IPS DF 4.7 (cell line): ENCODE data around the gene BAG1.
A peak's percentile ranks its signal among the peaks of the same experiment; 100 is the strongest.

Source experiments
- DNase-seq: peaks from one replicate; pipeline ENCODE4 v3.0.0-alpha.2; 2013; ENCODE audit warnings: low spot score; ENCODE audit errors: extremely low read depth

BAG1 gene

GRCh38 chr9:33264473-33265177, at the start of gene BAG1, which contains the start of gene CHMP5:
Gene BAG1, minus strand, starts transcription at chr9:33264708.
Gene CHMP5, plus strand, starts transcription at chr9:33265049. Its CDS starts 30 bp downstream, at chr9:33265079.
- DNase-seq, result peak; percentile 88

- no peak for DNase-seq
Measured at GRCh38 chr9:33311953-33312352, 47.4 kb upstream of the BAG1 start.

DNA sequence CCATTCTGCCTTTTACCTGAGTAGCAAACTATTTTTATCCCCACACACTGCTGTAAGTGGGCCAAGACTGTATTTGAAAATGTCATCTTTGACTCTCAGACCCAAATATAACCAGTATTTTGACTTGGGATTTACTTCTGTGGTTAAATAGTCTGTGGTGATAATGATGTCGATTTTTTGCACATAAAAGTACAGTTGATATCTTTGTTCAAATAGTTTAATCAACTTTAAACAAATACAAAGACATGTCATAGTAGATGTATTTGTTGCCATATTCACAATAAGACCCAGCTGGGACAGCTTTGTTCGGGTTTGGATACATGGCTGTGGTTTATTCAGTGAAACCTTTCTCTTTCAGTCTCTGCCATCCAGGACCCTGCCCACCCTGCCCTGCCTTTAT, 46.2 kb upstream of the BAG1 start:
- no peak for DNase-seq

DNA sequence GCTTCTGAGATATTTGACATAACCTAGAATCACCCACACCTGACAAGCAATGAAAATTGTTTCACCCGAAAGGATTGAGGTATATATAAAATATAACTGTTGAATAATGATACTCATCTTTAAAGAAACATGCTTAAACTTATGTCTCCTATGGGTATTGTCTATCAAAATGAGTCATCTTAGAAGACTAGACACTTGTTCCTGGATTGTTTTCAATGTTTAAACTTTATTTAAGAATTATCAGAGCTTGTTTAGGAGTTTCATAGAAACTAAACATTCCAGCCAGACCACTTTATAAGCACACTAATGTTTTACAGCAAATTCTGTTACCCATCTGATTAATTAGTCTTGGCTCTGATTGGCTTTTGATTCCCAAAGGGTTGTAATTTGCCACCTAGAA, 45.4 kb upstream of the BAG1 start:
- no peak for DNase-seq

DNA sequence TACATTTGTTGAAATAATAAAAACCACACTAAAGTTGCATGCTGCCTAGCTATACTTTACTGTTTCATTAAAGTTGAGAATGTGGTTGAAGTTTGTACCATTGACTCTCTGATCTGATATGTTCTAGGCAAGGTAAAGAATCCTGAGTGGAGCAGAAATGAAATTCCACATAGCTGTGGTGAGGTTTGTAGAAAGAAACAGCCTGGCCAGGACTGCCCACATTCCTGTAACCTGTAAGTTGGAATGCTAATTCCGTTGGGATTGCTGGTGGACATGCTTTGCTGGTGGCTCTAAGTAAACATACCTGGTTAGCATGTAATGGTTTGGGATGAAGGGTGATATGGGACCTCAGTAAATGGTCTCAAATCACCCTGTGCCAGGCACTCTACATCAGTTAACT, 42.6 kb upstream of the BAG1 start:
- no peak for DNase-seq

DNA sequence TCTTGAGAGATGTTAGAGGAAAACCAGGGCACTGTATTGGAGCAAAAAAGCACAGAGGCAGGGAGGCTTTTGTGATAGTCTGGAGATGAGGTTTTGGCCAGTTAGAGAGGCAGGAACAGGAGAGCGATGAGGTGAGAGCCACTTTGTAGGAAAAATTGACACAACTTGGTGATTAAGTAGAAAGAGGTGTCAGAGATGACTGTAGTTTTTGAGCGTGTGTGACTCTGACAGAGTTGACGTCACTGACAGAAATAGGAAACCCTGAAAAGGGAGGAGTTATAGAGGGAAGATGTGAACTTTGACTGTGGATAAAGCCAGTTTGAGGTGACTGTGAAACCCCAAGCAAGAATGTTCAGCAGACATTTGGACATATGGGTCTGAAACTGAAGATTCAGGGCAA, 41.5 kb upstream of the BAG1 start:
- no peak for DNase-seq

DNA sequence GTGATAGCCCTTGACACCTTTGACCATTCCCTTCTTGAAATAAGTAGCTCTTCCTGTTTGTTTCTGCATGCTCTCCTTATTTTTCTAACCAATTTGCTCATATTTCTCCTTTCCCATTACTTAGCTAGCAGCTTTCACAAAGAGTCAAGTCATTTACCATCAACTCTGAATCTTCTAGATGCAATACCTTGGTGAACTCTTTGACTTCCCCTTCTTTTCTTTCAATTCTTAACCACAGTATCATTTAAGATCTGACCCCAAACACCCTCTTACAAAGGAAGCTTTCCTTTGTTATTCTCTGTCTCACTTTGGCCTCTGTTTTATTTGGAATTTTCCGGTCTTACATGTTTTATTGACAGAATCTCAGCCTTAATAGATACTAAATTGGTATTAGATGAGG, 39.9 kb upstream of the BAG1 start:
- no peak for DNase-seq

GRCh38 chr9:33300546-33300945, 36.0 kb upstream of the BAG1 start:
- DNase-seq, result no peak

GRCh38 chr9:33297432-33297831, 32.9 kb upstream of the BAG1 start:
- DNase-seq, result no peak

DNA sequence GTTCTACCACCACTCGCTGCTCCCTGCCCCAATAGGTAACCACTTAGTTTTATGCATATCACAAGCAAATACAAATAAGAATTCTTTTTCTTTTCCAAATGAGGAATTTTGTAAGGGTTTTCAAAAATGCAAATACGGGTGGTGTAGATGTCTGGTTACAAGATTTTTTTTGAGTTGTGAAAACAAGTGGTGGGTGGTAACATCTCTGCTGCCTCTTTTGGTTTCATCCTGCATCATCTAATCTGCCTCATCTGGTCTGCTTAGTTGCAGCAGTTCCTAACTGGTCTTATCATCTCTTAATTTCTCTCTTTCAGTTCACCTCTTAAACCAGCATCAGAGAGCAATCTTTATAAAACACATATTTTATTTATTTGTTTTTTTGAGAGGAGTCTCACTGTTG, 31.1 kb upstream of the BAG1 start:
- no peak for DNase-seq

DNA sequence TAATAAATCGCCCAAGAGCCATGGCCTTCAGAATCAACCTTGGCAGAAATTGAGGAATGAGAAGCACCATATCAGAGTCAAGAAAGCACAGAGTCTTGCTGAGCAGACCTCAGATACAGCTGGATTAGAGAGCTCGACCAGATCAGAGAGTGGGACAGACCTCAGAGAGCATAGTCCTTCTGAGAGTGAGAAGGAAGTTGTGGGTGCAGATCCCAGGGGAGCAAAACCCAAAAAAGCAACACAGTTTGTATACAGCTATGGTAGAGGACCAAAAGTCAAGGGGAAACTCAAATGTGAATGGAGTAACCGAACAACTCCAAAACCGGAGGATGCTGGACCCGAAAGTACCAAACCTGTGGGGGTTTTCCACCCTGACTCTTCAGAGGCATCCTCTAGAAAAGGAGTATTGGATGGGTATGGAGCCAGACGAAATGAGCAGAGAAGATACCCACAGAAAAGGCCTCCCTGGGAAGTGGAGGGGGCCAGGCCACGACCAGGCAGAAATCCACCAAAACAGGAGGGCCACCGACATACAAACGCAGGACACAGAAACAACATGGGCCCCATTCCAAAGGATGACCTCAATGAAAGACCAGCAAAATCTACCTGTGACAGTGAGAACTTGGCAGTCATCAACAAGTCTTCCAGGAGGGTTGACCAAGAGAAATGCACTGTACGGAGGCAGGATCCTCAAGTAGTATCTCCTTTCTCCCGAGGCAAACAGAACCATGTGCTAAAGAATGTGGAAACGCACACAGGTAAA, 30.3 kb upstream of the BAG1 start:
- DNase-seq, result no peak

GRCh38 chr9:33293782-33294181, 29.3 kb upstream of the BAG1 start:
- DNase-seq, result no peak

- DNase-seq, result no peak
Measured at GRCh38 chr9:33291901-33292300, 27.4 kb upstream of the BAG1 start.

GRCh38 chr9:33291031-33291397, 26.5 kb upstream of the BAG1 start:
- DNase-seq, result no peak

DNA sequence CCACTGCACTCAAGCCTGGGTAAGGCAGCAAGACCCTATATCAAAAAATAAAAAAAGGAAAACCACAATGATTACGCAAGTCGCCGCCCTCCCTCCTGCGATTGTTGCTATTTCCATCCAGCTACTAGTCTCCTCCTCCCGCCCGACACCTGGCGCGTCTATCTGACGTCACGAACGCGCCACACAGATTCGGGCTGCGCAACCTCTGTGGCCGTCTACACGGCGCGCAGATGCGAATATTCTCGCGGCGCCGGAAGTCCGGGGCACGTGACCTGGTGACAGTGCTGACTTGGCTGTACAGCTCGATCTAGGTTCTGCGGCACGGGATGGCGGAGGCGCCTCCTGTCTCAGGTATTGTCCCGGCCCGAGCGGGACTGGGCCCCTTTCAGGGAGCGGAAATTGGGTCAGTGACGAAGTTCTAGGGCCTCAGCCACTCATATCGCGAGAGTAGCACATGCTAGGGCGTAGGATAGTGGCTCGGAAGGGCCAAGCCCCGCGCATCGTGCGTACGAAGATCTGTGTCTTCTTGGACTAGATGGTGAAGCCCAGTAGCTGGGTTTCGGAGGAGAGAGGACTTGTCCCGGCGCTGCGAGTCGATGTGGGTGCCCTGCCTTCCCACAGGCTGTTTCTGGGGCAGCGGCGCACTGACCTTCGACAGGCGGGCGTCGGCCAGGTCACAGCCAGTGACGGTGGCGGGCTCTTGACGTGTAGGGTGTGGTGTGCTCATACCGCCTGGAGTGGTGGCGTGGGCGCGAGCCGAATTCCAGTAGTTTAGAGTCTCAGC, 25.9 kb upstream of the BAG1 start, which contains the start of gene NFX1:
Gene NFX1 (plus strand): TSS at position 270 of the 784 bp plus-strand sequence. CDS start 57 bp downstream, at position 327.
- DNase-seq, result peak; percentile 79

DNA sequence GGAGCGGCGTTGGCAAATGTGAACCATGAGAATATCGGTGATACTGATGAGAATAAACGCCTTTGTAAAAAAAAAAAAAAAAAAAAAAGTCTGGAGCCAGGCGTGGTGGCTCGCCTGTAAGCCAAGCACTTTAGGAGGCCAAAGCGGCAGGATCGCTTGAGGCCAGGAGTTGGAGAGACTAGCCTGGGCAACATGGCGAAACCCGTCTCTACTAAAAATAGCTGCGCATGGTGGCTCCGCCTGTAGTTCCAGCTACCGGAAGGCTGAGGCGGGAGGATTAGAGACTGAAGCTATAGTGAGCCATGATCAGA, 25.4 kb upstream of the BAG1 start:
- DNase-seq, result no peak

DNA sequence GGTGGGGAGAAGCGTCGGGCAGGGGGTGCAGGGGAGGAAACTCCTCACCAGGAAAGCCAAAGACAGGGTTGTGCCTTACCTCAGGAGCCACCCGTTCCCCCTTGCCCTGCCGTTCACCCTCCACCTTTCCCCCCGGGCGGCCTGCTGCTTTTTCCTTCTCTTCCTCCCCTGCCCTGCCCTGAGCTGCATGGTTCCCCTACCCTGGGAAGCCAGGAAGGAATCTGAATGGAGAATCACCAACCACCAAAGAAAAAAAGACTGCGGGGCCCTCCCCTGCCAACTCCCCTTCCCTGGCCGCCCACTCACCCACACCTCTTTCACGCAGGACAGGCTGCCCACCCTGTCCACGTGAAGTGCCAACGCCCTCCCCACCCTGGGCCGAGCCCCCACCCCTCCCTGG, 25.0 kb upstream of the BAG1 start:
- DNase-seq, result no peak

- no peak for DNase-seq
Measured at GRCh38 chr9:33288828-33289483, 24.4 kb upstream of the BAG1 start.

DNA sequence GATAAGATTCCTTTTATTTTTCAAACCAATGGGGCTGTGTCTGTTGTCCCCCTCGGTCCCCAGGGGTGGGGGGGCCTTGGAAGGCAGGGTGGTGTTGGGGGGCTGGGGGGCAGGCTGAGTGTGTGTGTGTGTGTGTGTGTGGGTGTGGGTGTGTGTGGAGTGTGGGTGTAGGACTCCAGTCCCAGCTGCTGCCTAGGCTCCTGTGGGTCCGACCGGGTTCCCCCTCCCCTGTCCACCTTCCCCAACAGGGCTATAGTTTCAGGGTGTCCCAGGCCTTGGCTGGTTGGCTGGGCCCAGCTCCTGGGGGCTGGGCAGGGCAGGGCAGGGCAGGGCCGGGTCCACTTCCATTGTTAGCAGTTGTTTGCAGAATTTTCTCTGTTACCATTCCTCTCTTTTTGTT, 23.7 kb upstream of the BAG1 start:
- no peak for DNase-seq

DNA sequence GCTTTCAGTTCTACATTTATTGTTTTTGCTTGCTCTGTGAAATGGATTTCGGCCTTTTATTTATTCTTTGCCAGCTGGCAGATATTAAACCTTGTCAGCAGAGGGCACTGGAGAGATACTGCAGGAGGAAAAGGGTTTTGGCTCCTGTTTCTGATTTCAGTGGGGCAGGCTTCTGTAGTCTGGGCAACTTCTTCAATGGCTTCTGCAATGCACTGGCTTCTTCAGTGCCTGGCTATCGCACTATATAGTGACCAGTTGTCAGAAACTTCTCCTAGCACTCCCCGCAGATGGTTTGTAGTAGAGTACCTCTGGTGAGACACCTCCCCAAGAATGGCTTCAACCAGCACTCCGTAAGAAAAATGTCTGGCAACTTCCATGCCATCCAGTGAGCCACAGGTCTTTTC, 22.6 kb upstream of the BAG1 start:
- peak; percentile 19 for DNase-seq

DNA sequence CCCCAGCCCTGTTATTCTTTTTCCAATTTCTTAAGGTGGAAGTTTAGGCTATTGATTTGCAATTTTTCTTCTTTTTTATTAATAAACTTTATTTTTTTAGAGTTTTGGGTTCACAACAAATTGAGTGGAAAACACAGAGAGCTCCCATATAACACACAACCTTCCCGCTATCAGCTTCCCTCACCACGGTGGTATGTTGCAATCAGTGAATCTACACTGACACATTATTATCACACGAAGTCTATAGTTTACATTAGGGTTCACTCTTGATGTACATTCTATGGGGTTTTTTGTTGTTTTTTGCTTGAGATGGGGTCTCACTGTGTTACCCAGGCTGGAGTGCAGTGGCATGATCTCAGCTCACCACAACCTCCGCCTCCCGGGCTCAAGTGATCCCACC, 21.0 kb upstream of the BAG1 start:
- no peak for DNase-seq

- no peak for DNase-seq
Measured at GRCh38 chr9:33277484-33277883, 13.0 kb upstream of the BAG1 start.
